ENCODE measurements around the gene NPR2. TPM values are rescaled to one million over a fixed set of nuclear protein-coding genes. Genes with fewer than 3 reads are reported as not detected.

Gene NPR2
- total and polyA plus RNA-seq, 2 of the 13 experiments (the other 11 are each of a cell fraction or from before 2014, with no cell fraction given): 7.4 to 9.4 TPM

DNA sequence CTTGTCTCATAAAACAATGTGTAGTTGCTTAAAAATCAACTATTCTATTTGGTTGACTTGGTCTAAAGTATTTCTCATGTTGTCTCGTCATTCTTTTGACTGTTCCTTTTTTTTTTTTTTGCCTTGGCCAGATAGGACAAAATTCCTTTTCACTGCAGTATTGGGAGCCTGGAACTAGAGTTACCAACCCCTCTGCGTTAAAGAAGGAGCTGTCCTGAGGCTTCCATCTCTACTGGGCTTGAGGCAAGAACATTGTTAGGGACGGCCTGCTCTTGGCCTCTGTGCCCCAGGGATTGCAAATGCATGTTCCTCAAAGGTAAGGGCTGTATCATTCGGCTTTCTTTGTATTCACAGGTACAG lies 1.4 kb upstream of the NPR2 start:
- WGBS (ENCODE audit: low lambda C conversion rate): 30% methylated on average over 4 of the region's 4 CpGs
- no peak for TF ChIP-seq HMGA1 (CRISPR knock-in tag; conservative IDR thresholded peaks at IDR 0.05)
- no peak for TF ChIP-seq ZNF891 (CRISPR knock-in tag; IDR thresholded peaks at IDR 0.05)
- TF ChIP-seq, protein P1, sequence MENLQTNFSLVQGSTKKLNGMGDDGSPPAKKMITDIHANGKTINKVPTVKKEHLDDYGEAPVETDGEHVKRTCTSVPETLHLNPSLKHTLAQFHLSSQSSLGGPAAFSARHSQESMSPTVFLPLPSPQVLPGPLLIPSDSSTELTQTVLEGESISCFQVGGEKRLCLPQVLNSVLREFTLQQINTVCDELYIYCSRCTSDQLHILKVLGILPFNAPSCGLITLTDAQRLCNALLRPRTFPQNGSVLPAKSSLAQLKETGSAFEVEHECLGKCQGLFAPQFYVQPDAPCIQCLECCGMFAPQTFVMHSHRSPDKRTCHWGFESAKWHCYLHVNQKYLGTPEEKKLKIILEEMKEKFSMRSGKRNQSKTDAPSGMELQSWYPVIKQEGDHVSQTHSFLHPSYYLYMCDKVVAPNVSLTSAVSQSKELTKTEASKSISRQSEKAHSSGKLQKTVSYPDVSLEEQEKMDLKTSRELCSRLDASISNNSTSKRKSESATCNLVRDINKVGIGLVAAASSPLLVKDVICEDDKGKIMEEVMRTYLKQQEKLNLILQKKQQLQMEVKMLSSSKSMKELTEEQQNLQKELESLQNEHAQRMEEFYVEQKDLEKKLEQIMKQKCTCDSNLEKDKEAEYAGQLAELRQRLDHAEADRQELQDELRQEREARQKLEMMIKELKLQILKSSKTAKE (CRISPR knock-in tag; IDR thresholded peaks at IDR 0.05; ENCODE audit: borderline replicate concordance): no peak
- no peak for TF ChIP-seq NFYB (CRISPR knock-in tag; IDR thresholded peaks at IDR 0.05)
- no peak for TF ChIP-seq ZNF251 (CRISPR knock-in tag; IDR thresholded peaks at IDR 0.05)
- TF ChIP-seq ZNF34 (CRISPR knock-in tag; IDR thresholded peaks at IDR 0.05; ENCODE audit: borderline replicate concordance): no peak
- no peak for TF ChIP-seq ZNF367 (CRISPR knock-in tag; IDR thresholded peaks at IDR 0.05; ENCODE audit: borderline replicate concordance)
- TF ChIP-seq SRSF9 (IDR thresholded peaks at IDR 0.05; ENCODE audit: borderline replicate concordance, insufficient read depth, low read depth, low read length, poor library complexity, severe bottlenecking): no peak
- TF ChIP-seq, protein P2, sequence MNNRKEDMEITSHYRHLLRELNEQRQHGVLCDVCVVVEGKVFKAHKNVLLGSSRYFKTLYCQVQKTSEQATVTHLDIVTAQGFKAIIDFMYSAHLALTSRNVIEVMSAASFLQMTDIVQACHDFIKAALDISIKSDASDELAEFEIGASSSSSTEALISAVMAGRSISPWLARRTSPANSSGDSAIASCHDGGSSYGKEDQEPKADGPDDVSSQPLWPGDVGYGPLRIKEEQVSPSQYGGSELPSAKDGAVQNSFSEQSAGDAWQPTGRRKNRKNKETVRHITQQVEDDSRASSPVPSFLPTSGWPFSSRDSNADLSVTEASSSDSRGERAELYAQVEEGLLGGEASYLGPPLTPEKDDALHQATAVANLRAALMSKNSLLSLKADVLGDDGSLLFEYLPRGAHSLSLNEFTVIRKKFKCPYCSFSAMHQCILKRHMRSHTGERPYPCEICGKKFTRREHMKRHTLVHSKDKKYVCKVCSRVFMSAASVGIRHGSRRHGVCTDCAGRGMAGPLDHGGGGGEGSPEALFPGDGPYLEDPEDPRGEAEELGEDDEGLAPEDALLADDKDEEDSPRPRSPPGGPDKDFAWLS (CRISPR knock-in tag; IDR thresholded peaks at IDR 0.05; ENCODE audit: borderline replicate concordance): no peak
- TF ChIP-seq NFRKB (IDR thresholded peaks at IDR 0.05): no peak
- TF ChIP-seq ZNF792 (CRISPR knock-in tag; IDR thresholded peaks at IDR 0.05): no peak
- no peak for TF ChIP-seq HNF4A (CRISPR knock-in tag; IDR thresholded peaks at IDR 0.05)
- TF ChIP-seq RFX1 (IDR thresholded peaks at IDR 0.05): no peak
- Histone ChIP-seq H3K79me2 (ENCODE audit: insufficient read depth, low read length) (no peaks in the 10 kb centered on the region), H3K4me2 (ENCODE audit: low read depth, low read length) (no peak overlapping the region), H3K4me3 (replicated peaks in 1 of 3; ENCODE audit: insufficient read depth in 1 of 3, low read depth in 2 of 3, low read length in 3 of 3) (no peak overlapping the region), H3K9ac (ENCODE audit: insufficient read depth, low read depth, low read length) (no peak overlapping the region), H3K27me3 (ENCODE audit: control insufficient read depth in 1 of 2, insufficient read depth in 2 of 2, low read length in 2 of 2) (no peaks in the 10 kb centered on the region), H3K36me3 (replicated peaks in 1 of 2; ENCODE audit: control insufficient read depth in 1 of 2, insufficient read depth in 2 of 2, low read length in 2 of 2) (peaks cover 3 to 11% of the 10 kb centered on the region in 2 experiments), H2AFZ (ENCODE audit: low read length) (no peak overlapping the region), H3K27ac (ENCODE audit: extremely low read length, insufficient read depth, low read length) (no peak overlapping the region), H4K20me1 (ENCODE audit: insufficient read depth, low read length) (no peaks in the 10 kb centered on the region), H3K9me3 (ENCODE audit: low read length) (no peaks in the 10 kb centered on the region), H3K4me1 (ENCODE audit: insufficient read depth, low read length) (no peaks in the 10 kb centered on the region; the same call in 1 of the 2 replicates)
- FAIRE-seq: no peak
- no TSS peak for BruUV-seq (replicated peaks)
- ChIA-PET POLR2A (interaction anchor here (1.0 kb wide), 1 partner anchor 22 kb away, joined by 3 read pairs; no protein-coding TSS in a partner anchor), CTCF (ENCODE audit: low intra/inter-chr PET ratio, low total read pairs) (interaction anchor here (1.3 to 2.4 kb wide), 4 partner anchors 24 to 92 kb away, joined by 7 to 26 read pairs (median 13); no protein-coding TSS in a partner anchor)
- ATAC-seq: peak; percentile 18; the same call in 1 of the 3 replicates
- in situ Hi-C loops (cut with HindIII; ENCODE audit: extremely low pct_ligation_motif_present, low pct_unique_long_range_greater_than_20kb): no loop called here
- intact Hi-C loops (cut with micrococcal nuclease; ENCODE audit: unreplicated experiment): loop anchor here (2.0 kb wide), 2 partner anchors 37 to 93 kb away; no protein-coding TSS in a partner anchor
- DNase-seq (ENCODE audit: low spot score): no peak
